Coronary artery (tissue), 2 donors: ENCODE data around the gene CD320.
A peak's percentile ranks its signal among the peaks of the same experiment; 100 is the strongest.
"Not testable (repeated sequence)": the region's sequence is repeated elsewhere in the genome, so short reads cannot be mapped to it uniquely, and the experiment has no call there.

Experiments used
- DNase-seq: peaks from one replicate; pipeline ENCODE4 v3.0.0-alpha.2; 2017; ENCODE audit warnings: low spot score
- H3K27ac ChIP-seq, 2 donors: fragments of 200-600 bp; sonication (generic); one replicate each; pipeline ENCODE4 v1.5.1; 2016 to 2019
- H3K4me3 ChIP-seq: fragments of 200-600 bp; sonication (generic); 2 replicates; pipeline ENCODE4 v1.5.1; 2016; ENCODE audit warnings: mild to moderate bottlenecking, moderate library complexity
- TF ChIP-seq, protein P1 (sequence below): fragments of 200-600 bp; sonication (generic); IDR thresholded peaks from one replicate; pipeline ENCODE4 v1.5.1; 2019; ENCODE audit warnings: antibody characterized with exemption

Gene CD320

DNA sequence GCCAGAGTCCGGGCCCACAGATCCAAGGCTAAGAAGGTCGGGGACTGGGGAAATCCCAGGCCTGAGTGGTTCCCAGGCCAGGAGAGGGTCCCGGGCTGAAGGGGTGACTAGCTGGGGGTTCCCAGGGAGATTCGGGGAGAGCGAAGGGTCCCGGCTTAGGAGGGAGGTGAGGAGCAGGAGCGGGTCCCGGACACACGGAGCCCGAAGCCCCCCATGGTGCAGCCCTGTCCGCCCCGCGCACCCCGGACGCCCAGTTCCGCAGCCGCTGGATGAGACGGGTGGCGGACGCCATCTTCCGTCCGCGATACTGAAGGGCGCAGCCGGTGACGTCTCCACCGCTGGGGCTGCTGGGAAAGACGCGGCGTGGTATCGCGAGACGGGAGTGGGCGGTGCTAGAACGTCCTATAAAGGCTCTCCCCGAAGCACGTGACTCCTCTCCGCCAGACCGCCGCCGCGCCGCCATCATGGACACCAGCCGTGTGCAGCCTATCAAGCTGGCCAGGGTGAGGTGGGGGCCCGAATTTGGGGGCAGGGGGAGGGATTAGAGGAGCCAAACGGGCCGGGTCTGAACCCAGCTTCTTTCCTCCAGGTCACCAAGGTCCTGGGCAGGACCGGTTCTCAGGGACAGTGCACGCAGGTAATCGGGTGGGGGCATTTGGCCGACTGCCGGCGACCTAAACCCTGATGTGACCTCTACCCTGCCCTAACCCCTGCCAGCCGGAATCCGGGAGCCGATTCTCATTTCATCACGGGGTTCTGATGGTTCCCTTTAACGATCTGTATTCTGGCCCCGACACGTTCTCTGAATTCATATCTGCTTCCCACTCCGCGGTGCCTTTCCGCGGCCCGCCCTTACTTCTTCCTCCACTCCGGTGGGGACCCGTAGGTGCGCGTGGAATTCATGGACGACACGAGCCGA is 13.2 kb upstream of the CD320 start, which contains the start of the genes NDUFA7 and RPS28:
Gene NDUFA7, minus strand, starts transcription at position 309 of the 919 bp plus-strand sequence. Its CDS starts 17 bp downstream, at position 292.
Gene RPS28, plus strand, starts transcription at position 430 of the 919 bp plus-strand sequence. Its CDS starts 35 bp downstream, at position 465.
- peak within 1 kb of the TSS; percentile 94 to 96 for H3K27ac ChIP-seq
- H3K4me3 ChIP-seq, result peak within 1 kb of the TSS; percentile 90
- peak; percentile 97 for DNase-seq
- TF ChIP-seq, protein P1, sequence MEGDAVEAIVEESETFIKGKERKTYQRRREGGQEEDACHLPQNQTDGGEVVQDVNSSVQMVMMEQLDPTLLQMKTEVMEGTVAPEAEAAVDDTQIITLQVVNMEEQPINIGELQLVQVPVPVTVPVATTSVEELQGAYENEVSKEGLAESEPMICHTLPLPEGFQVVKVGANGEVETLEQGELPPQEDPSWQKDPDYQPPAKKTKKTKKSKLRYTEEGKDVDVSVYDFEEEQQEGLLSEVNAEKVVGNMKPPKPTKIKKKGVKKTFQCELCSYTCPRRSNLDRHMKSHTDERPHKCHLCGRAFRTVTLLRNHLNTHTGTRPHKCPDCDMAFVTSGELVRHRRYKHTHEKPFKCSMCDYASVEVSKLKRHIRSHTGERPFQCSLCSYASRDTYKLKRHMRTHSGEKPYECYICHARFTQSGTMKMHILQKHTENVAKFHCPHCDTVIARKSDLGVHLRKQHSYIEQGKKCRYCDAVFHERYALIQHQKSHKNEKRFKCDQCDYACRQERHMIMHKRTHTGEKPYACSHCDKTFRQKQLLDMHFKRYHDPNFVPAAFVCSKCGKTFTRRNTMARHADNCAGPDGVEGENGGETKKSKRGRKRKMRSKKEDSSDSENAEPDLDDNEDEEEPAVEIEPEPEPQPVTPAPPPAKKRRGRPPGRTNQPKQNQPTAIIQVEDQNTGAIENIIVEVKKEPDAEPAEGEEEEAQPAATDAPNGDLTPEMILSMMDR, result no peak

DNA sequence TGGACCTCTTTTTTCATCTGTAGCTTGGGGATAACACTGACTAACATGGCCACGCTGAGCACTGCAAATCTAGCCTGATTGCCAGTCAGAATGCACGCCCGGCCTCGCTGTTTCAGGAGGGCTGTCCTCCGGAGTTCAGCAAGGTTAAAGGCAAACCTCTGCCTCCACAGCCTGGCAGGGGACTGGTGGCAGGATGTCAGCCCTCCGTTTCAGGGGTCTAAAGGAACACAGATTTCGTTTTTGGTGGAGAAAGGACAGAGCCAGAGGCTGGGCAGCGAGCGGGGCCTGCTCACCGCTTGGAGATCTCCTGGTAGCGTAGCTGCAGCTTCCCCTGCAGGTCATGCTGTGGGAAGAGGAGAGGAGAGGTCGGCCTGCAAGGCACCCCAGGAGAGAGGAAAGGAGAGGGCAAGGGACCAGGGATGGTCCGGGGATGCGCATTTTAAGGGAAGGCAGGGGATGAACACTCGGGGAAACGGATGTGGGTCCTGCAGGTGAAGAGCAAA is 12.5 kb upstream of the CD320 start:
- Histone ChIP-seq H3K4me3 (peak overlapping the region; percentile 90), H3K27ac (peak overlapping the region; percentile 94 to 96)
- DNase-seq, result no peak
- TF ChIP-seq, protein P1, result no peak

DNA sequence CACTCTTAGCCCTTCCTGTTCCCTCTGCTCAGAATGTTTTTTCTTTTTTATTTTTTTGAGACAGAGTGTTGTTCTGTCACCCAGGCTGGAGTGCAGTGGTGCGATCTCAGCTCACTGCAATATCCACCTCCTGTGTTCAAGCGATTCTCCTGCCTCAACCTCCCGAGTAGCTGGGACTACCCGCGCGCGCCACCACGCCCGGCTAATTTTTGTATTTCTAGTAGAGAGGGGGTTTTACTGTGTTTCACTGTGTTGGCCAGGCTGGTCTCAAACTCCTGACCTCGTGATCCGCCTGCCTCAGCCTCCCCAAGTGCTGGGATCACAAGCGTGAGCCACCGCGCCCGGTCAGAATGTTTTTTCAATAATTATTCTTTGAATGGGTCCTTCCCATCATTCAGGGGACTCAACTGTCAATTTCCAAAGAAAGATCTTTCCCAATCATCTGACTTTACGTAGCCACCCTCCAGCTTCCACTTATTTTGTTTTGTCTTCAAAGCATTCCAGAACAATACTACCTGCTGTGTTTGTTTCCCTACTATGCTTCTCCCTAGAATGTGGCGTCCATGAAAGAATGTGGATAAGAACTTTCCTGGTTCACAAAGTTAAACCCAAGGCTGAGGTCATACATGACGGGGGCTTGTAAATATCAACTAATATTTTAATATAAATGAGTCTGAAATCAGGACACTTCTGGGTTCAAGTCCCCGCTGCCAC is 11.8 kb upstream of the CD320 start:
- H3K4me3 ChIP-seq, result peak overlapping the region; percentile 90
- TF ChIP-seq, protein P1, result no peak
- DNase-seq, result no peak
- peak overlapping the region in 1 of 2 donors; percentile 96 for H3K27ac ChIP-seq

DNA sequence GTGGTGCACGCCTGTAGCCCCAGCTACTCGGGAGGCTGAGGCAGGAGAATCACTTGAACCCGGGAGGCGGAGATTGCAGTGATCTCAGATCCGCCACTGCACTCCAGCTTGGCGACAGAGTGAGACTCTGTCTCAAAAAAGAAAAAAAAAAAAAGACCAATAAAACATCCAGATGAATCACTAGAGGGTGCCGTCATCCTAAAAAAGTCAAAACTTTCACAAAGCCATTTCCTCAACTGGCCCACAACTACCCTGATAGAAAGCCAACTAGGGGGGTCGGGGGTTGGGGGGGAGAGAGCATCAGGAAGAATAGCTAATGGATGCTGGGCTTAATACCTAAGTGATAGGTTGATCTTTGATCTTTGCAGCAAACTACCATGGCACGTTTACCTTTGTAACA is 10.7 kb upstream of the CD320 start:
- H3K27ac ChIP-seq, H3K4me3 ChIP-seq, DNase-seq: not testable (repeated sequence)

DNA sequence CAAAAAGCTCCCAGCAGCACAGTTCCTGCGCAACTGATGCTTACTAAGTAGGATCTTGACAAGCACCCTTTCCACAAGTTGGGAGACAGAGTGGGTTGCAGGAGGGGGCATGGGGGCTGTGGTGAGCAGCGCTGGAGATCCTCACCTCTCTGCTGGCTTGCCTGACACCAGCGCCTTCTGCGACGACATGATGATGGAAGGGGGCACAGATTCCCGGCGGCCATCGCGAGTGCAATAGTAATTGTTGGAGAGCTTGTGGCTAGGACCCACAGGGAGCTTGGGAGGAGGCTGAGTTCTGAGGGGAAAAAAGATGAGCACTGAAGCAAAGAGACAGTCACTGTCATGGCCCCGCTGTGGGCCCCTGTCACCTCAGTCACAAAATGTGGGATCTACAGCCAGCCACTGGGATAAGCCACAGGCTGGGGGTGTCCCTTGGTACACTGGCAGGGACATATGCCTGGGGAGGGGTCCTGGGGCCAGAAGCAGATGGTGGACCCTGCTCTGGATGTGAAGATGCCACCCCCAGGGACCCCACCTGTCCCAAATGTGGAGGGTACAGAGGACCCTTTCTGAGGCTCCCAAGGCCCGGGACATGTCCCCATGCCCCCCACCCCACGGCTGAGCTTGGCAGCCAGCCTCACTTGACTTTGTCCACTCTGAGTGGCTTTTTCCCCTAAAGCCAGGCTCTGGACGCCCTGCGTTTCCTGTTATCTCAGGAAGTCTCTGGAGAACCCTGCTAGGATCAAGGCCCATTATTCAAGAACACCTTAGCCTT is 8.4 kb upstream of the CD320 start:
- DNase-seq, result no peak
- Histone ChIP-seq H3K27ac (no peak overlapping the region), H3K4me3 (no peak overlapping the region)
- TF ChIP-seq, protein P1, result no peak

DNA sequence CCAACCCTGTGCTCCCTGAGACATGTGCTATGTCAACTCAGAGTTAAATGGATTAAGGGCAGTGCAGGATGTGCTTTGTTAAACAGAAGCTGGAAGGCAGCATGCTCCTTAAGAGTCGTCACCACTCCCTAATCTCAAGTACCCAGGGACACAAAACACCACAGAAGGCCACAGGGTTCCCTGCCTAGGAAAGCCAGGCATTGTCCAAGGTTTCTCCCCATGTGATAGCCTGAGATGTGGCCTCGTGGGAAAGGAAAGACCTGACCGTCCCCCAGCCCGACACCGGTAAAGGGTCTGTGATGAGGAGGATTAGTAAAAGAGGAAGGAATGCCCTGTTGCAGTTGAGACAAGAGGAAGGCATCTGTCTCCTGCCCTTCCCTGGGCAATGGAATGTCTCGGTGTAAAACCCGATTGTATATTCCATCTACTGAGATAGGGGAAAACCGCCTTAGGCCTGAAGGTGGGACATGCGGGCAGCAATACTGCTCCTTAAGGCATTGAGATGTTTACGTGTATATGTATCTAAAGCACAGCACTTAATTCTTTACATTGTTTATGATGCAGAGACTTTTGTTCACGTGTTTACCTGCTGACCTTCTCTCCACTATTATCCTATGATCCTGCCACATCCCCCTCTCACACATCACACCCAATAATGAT is 7.0 kb upstream of the CD320 start:
- not testable (repeated sequence) for H3K27ac ChIP-seq, H3K4me3 ChIP-seq, DNase-seq

DNA sequence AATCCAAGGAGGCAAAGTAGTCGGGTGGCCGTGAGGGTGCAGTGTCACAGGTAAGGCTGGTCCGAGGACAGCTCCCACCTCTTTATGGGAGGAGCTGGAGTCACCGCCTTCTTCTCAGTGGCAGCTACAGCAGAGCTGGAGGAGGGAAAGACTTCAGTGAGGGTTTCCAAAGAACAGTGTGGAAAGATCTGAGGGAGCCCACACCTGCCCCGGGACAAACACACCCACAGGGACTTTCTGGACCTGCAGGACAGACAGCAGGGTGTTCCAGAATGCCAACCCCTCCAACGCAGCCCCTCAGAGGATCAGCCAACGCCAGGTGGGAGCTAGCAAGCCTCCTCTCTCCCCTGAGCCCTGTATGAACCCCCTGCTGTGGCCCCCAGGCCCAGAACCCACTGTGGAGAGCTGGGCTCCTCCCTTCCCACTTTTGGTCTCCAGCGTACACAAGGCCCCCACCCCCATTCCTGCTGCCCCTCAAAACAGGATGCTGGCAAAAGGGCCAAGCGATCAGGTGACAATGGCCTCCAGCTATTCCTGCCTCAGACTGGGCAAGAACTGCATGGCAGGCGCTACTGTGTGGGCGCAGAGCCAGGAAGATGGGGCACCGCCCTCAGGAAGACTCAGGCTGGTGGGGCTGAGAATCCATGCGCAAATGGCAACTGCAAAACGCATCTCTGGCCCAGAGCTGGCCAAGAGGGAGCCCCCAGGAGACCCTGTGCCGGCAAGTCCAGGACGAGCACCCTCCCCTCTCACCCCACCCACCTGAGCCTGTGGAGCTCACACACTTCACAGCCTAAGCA is 3.5 kb upstream of the CD320 start:
- TF ChIP-seq, protein P1, result no peak
- no peak overlapping the region for H3K27ac ChIP-seq
- DNase-seq, result no peak
- no peak overlapping the region for H3K4me3 ChIP-seq
